Stimulated activated naive CD8-positive, alpha-beta T cell treated with anti-CD3 and anti-CD28 coated beads, Interleukin-15, Interleukin-2, amounts not matched to agents 100 U/mL and 50 U/mL, for 24 hours (primary cell): ENCODE results near the gene TMEM59.
"Not testable (repeated sequence)": the region's sequence is repeated elsewhere in the genome, so short reads cannot be mapped to it uniquely, and the experiment has no call there.

Source experiments
- ATAC-seq: fragments of 150-1000 bp; cut with Tn5 transposase; one replicate; pipeline ENCODE4 v1.10.0; 2021
- DNase-seq: peaks from one replicate; pipeline ENCODE4 v3.0.0; 2021

Gene TMEM59

GRCh38 chr1:54012008-54012325 lies 41.0 kb downstream of the TMEM59 start:
- ATAC-seq (no peak), DNase-seq (no peak)

- ATAC-seq (no peak), DNase-seq (no peak)
These were observed 41.5 kb downstream of the TMEM59 start for GRCh38 chr1:54011316-54012007.

DNA sequence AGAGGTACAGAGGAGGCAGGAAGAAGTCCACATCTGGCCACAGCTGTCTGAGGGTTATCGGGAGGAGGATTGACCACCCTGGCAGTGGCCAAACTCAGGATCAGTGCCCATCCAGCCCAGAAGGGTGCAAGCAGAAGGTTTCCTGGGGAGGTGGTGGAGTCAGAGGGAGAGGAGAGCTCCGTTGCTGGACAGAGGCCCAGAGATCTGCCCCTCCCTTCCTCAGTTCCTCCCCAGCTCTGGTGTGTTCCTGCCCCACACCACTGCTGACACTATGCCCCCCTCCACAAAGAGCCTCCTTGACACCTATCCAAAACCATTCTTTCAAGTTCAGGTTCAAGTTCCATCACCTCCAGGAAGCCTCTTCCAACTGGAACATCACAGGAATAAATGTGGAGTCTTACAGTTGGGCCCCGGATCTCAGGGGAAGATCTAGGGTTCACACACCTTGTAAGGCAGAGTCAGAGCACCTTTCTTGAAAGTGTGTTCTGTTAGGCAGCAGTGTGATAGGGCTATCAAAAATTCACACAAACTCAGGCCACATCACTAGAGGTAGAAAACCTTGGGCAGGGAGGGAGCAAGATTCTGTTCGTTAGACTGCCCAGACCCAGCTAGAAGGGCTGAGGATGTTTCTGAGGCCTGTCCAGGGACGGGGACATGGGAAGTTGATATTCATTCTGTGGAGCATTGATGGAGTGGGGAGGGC lies 42.4 kb downstream of the TMEM59 start:
- DNase-seq, result no peak
- no peak for ATAC-seq

DNA sequence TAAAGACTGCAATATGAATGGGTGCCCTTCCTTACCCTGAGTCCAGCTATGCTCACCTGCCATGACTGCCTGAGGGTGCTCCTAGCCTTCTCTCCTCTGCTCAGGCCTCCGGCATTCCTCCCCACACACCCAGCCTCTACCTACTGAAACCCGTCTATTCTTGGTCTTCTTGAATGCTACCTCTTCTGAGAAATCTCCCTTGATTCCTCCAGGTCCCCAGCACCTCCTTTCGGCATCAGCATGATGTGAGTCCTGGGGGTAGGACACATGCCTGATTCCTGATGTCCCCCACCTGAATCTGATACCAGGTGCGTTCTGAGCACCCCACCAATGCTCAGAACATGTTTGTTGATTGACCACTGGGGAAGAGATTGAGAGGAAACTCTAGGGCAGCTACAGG lies 43.6 kb downstream of the TMEM59 start:
- ATAC-seq (no peak), DNase-seq (no peak)

- ATAC-seq (no peak), DNase-seq (no peak)
These were observed 44.1 kb downstream of the TMEM59 start for GRCh38 chr1:54008876-54009275.

DNA sequence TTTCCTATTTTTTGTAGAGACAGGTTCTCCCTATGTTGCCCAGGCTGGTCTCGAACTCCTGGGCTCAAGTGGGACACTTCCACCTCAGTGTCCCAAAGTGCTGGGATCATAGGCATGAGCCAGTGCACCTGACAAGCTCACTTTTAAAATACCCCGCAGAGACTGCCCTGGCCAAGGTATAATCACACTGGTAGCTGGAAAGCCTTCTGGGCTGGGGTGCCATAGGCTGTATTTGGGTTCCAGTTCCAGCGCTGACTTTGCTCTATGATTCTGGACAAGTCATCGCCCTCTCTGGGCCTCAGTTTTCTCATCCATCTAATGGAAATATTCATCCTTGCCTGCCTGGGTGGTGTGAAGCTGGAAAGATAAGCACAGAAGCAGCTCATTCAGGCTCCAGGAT lies 45.4 kb downstream of the TMEM59 start:
- DNase-seq (no peak), ATAC-seq (no peak)

- ATAC-seq, result no peak
- DNase-seq, result no peak
These were observed 46.5 kb downstream of the TMEM59 start for GRCh38 chr1:54006508-54006907.

- ATAC-seq (no peak), DNase-seq (no peak)
These were observed 48.4 kb downstream of the TMEM59 start for GRCh38 chr1:54004481-54005049.

- DNase-seq, ATAC-seq: not testable (repeated sequence)
These were observed 49.1 kb downstream of the TMEM59 start for GRCh38 chr1:54003750-54004480.

- DNase-seq, result no peak
- ATAC-seq, result no peak
These were observed 49.8 kb downstream of the TMEM59 start for GRCh38 chr1:54003249-54003646.

DNA sequence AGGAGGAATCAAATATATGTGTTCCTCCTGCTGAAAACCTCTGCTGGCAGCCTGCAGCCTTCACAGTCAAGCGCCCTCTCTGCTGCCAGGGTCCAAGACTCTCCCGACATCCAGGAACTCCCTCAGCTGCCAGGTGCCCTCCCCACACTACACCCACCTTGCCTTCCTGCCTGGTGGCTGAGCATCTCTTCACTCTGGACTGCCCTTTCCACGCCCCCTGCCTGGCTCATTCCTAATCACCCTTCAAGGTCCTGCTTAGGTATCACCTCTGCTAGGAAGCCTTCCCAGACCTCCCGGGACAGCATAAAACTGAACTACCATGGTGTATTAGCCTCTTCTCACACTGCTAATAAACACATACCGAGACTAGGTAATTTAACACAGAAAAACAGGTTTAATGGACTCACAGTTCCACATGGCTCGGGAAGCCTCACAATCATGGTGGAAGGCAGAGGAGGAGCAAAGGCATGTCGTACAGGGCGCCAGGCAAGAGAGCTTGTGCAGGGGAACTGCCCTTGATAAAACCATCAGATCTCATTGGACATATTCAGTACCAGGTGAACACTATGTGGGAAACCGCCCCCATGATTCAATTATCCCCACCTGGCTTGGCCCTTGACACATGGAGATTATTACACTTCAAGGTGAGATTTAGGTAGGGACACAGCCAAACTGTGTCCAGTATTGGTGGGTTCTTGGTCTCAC lies 50.3 kb downstream of the TMEM59 start:
- ATAC-seq (no peak), DNase-seq (no peak)

- ATAC-seq, result no peak
- no peak for DNase-seq
These were observed 51.4 kb downstream of the TMEM59 start for GRCh38 chr1:54001591-54001990.

GRCh38 chr1:53999920-54000319 lies 53.1 kb downstream of the TMEM59 start:
- no peak for ATAC-seq
- DNase-seq, result no peak

GRCh38 chr1:53998223-53998622 lies 54.8 kb downstream of the TMEM59 start:
- DNase-seq, result no peak
- no peak for ATAC-seq

DNA sequence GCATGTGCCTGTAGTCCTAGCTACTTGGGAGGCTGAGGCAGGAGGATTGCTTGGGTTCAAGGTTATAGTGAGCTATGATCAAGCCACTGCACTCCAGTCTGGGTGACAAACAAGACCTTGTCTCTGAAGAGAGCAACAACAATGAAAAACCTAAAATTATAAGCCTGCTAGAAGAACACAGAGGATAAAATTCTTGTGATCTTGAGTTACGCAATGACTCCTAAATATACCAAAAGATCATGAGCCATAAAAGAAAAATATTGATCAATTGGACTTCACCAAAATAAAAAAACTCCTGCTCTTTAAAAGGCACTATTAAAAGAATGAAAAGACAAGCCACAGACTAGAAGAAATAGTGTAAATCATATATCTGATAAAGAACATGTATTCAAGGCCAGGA lies 57.3 kb downstream of the TMEM59 start:
- ATAC-seq, result no peak
- DNase-seq, result no peak

DNA sequence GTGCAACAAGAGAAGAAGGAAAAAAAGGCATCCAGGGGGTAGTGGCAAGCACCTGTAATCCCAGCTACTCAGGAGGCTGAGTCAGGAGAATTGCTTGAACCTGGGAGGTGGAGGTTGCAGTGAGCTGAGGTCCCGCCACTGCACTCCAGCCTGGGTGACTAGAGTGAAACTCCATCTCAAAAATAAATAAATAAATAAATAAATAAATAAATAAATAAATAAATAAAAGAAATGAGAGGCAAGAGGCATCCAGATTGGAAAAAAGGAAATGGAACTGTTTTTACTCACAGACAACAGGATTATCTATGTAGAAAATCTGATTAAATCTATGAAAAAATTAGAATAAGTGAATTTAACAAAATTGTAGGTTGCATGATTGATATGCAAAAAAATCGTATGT lies 58.5 kb downstream of the TMEM59 start:
- not testable (repeated sequence) for ATAC-seq, DNase-seq

GRCh38 chr1:53992085-53992874 lies 60.7 kb downstream of the TMEM59 start:
- DNase-seq (no peak), ATAC-seq (no peak)

DNA sequence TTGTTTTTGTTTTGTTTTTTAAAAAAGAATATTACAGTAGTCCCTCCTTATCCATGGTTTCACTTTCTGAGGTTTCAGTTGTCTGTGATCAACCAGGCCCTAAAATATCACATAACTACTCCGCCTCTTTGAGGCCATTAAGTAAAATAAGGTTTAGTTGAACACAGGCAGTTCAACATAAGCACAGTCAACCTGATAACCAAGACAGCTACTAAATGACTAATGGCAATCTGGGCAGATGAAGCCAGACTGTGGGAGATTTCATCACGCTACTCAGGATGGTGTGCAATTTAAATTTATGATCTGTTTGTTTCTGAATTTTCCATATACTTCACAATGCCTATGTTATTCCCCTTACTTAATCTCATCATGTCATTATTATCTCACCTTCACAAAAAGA lies 65.1 kb downstream of the TMEM59 start:
- ATAC-seq (peak; percentile 43), DNase-seq (no peak)

GRCh38 chr1:53986458-53986857 lies 66.5 kb downstream of the TMEM59 start:
- no peak for DNase-seq

DNA sequence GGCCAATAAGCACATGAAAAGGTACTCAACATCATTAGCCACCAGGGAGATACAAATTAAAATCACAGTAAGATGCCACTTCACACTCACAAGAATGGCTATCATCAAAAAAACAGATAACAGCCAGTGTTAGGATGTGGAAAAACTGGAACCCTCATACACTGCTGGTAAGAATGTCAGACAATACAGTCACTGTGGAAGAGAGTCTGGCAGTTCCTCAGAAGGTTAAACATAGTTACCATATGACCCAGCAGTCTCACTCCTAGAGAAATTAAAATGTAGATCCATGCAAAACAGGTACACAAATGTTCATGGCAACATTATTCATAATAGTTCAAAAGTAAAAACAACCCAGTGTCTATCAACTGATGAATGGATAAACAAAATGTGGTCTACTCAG lies 68.3 kb downstream of the TMEM59 start:
- no peak for ATAC-seq
- no peak for DNase-seq

More at GRCh38 chr1:53986458-53986857, 66.5 kb downstream of the TMEM59 start:
- no peak for ATAC-seq

GRCh38 chr1:53982763-53983104 lies 70.3 kb downstream of the TMEM59 start:
- ATAC-seq (no peak), DNase-seq (no peak)
